Measurements from ENCODE around the gene KLF6.

KLF6 gene

GRCh38 chr10:3729397-3729976 lies 55.5 kb downstream of the KLF6 start:
- no peak for DNase-seq (ENCODE audit: low read depth)
- TF ChIP-seq, protein P1, sequence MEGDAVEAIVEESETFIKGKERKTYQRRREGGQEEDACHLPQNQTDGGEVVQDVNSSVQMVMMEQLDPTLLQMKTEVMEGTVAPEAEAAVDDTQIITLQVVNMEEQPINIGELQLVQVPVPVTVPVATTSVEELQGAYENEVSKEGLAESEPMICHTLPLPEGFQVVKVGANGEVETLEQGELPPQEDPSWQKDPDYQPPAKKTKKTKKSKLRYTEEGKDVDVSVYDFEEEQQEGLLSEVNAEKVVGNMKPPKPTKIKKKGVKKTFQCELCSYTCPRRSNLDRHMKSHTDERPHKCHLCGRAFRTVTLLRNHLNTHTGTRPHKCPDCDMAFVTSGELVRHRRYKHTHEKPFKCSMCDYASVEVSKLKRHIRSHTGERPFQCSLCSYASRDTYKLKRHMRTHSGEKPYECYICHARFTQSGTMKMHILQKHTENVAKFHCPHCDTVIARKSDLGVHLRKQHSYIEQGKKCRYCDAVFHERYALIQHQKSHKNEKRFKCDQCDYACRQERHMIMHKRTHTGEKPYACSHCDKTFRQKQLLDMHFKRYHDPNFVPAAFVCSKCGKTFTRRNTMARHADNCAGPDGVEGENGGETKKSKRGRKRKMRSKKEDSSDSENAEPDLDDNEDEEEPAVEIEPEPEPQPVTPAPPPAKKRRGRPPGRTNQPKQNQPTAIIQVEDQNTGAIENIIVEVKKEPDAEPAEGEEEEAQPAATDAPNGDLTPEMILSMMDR (IDR thresholded peaks at IDR 0.05; ENCODE audit: low read depth, low read length, missing control alignments): no peak
- H3K4me3 ChIP-seq (ENCODE audit: low read depth, low read length): no peak overlapping the region

- no peak for DNase-seq (ENCODE audit: low read depth)
- TF ChIP-seq, protein P1 (IDR thresholded peaks at IDR 0.05; ENCODE audit: low read depth, low read length, missing control alignments): no peak
These were observed 56.4 kb downstream of the KLF6 start for GRCh38 chr10:3728563-3728962.

DNA sequence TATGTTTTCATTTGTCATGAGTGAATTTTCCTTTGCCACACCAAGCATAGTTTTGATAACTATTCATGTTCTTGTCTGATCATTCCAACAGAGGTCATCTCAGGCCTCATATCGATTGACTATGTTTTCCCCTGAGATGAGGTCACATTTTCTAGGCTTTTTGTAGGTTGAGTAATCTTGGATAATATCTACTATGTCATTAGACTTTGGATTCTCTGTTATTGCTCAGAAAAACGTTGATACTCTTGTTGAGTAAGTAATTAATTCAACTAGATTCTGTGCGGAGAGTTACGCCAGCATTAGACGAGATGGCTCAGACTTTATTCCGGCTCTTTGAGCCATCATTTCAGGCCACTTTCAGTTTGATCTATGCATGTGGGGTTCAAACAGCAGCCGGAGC lies 57.7 kb downstream of the KLF6 start:
- no peak overlapping the region for H3K4me3 ChIP-seq (ENCODE audit: low read depth, low read length)
- no peak for DNase-seq (ENCODE audit: low read depth)
- TF ChIP-seq, protein P1 (IDR thresholded peaks at IDR 0.05; ENCODE audit: low read depth, low read length, missing control alignments): no peak

More at GRCh38 chr10:3728563-3728962, 56.4 kb downstream of the KLF6 start:
- no peak overlapping the region for H3K4me3 ChIP-seq (ENCODE audit: low read depth, low read length)

Data from GM12864 (cell line).